NT2/D1 (cell line): Measurements from ENCODE around the gene ANKRD28.

Experiments
- SUZ12 ChIP-seq: IDR thresholded peaks from 2 replicates; pipeline ENCODE4 v1.6.1; 2011; ENCODE audit not compliant: insufficient read length, insufficient read depth; ENCODE audit errors: extremely low read depth
- YY1 ChIP-seq: IDR thresholded peaks from 2 replicates; pipeline ENCODE4 v1.6.1; 2011; ENCODE audit not compliant: insufficient read length, insufficient read depth
- ZNF274 ChIP-seq: IDR thresholded peaks from 2 replicates; pipeline ENCODE4 v1.6.1; 2011; ENCODE audit warnings: mild to moderate bottlenecking, low read depth, low read length

DNA sequence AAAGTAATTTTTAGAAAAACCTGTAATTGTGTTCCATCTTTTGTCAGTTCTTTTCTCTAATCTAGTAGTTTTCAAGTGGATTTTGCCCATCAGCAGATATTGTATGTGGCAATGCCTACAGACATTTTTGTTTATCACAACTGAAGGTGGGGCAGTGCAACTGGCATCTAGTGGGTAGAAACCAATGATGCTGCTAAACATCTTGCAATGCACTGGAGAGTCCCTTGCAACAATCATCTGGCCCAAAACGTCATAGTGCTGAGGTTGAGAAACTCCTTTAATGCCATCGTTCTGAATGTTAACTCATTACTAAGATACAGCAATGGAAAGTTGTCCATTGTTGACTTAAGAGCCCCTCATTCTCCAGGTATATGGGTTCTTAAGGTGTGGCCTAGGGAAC is 116.1 kb downstream of the ANKRD28 start:
- TF ChIP-seq ZNF274, result no peak
- no peak for TF ChIP-seq YY1
- no peak for TF ChIP-seq SUZ12
